PC-9 (cell line): ENCODE data around the gene PHPT1.

Source experiments
- CTCF ChIP-seq: fragments of 200-600 bp; sonication (generic); conservative IDR thresholded peaks from 2 replicates; pipeline ENCODE4 v1.6.1; 2017; ENCODE audit warnings: mixed run types, antibody characterized with exemption, mild to moderate bottlenecking, moderate library complexity
- EZH2 ChIP-seq: fragments of 200-600 bp; sonication (generic); IDR thresholded peaks from 2 replicates; pipeline ENCODE4 v1.8.0; 2017; ENCODE audit warnings: antibody characterized with exemption, low read depth

DNA sequence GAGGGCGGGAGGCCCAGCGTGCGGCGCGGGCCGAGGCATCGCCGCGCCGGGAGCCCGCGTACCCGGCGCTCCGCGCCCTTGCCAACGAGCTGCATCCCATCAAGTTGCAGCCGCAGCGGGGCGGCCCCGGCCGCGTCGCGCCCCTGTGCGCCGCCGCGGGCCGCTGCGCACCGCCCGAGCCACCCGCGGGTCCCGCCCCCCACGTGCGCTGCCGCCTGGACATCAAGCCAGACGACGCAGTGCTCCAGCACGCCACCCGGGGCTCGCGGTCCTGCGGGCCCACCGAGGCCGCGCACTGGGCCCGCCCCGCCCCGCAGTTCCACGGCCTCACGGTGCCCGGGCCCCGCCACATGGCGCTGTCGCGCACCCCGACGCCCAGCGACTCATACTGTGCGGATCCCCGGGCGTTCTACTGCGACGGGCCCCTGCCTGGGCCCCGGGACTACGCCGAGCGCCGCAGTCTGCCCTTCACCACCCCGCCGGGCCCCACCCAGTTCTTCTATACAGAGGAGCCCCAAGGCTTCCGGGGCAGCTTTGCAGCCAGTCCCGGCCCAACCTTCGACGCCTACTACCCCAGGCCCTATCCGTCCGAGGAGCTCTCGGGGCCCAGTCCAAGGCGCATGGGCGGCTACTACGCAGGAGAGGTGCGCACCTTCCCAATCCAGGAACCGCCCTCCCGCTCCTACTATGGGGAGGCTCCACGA lies 4.3 kb upstream of the PHPT1 start:
- TF ChIP-seq CTCF: no peak
- no peak for TF ChIP-seq EZH2
